ENCODE measurements around the gene INAVA. TPM values are rescaled to one million over a fixed set of nuclear protein-coding genes. Genes with fewer than 3 reads are reported as not detected.

INAVA gene
- total and polyA plus RNA-seq, 2 of the 13 experiments (the other 11 are each of a cell fraction or from before 2014, with no cell fraction given) = 6.0 to 13.5 TPM

DNA sequence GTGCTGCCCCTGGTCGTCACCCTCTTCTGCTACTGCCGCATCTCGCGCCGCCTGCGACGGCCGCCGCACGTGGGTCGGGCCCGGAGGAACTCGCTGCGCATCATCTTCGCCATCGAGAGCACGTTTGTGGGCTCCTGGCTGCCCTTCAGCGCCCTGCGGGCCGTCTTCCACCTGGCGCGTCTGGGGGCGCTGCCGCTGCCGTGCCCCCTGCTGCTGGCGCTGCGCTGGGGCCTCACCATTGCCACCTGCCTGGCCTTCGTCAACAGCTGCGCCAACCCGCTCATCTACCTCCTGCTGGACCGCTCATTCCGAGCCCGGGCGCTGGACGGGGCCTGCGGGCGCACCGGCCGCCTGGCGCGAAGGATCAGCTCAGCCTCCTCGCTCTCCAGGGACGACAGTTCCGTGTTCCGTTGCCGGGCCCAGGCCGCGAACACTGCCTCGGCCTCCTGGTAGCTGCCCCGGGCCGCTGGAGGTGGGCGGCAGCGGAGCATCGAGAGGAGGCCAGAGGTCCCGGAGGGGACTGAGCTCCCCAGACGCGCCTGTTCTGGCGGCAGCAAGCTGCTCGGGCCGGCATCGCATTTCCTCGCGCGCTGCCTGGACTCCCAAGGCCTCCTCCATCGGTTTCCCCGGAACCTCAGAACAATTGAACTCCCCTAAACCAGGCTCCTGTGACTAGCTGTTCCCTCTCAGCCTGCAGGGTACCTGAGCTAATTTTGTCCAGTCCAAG is 20.9 kb upstream of the INAVA start:
- WGBS (ENCODE audit: low lambda C conversion rate) = 89% methylated on average over 64 of the region's 66 CpGs
- Histone ChIP-seq H3K79me2 (ENCODE audit: insufficient read depth, low read length) (no peaks in the 10 kb centered on the region), H3K4me1 (ENCODE audit: insufficient read depth, low read length) (peaks cover 9% of the 10 kb centered on the region; the same call in 1 of the 2 replicates), H4K20me1 (ENCODE audit: insufficient read depth, low read length) (no peaks in the 10 kb centered on the region), H2AFZ (ENCODE audit: low read length) (no peak overlapping the region), H3K9me3 (ENCODE audit: low read length) (no peaks in the 10 kb centered on the region), H3K9ac (ENCODE audit: insufficient read depth, low read depth, low read length) (no peak overlapping the region), H3K27me3 (ENCODE audit: control insufficient read depth in 1 of 2, insufficient read depth in 2 of 2, low read length in 2 of 2) (peaks cover 1 to 14% of the 10 kb centered on the region in 2 experiments; a peak in 2 of 5 replicates), H3K4me3 (replicated peaks in 1 of 3; ENCODE audit: insufficient read depth in 1 of 3, low read depth in 2 of 3, low read length in 3 of 3) (no peak overlapping the region), H3K36me3 (replicated peaks in 1 of 2; ENCODE audit: control insufficient read depth in 1 of 2, insufficient read depth in 2 of 2, low read length in 2 of 2) (no peaks in the 10 kb centered on the region), H3K4me2 (ENCODE audit: low read depth, low read length) (no peak overlapping the region), H3K27ac (ENCODE audit: extremely low read length, insufficient read depth, low read length) (no peak overlapping the region)
- intact Hi-C loops (cut with micrococcal nuclease; ENCODE audit: unreplicated experiment) = no loop called here
- ChIA-PET POLR2A (no interaction called here), CTCF (ENCODE audit: low intra/inter-chr PET ratio, low total read pairs) (no interaction called here)
- FAIRE-seq (no peak), DNase-seq (ENCODE audit: low spot score) (no peak), ATAC-seq (no peak)
- in situ Hi-C loops (cut with HindIII; ENCODE audit: extremely low pct_ligation_motif_present, low pct_unique_long_range_greater_than_20kb) = no loop called here
- no TSS peak for BruUV-seq (replicated peaks)
- TF ChIP-seq NR2F2 (IDR thresholded peaks at IDR 0.05; ENCODE audit: borderline replicate concordance, low read depth) (no peak), ZNF468 (CRISPR knock-in tag; IDR thresholded peaks at IDR 0.05) (no peak), TARDBP (CRISPR knock-in tag; IDR thresholded peaks at IDR 0.05) (no peak), TRIM24 (CRISPR knock-in tag; IDR thresholded peaks at IDR 0.05) (no peak), HNF4G (IDR thresholded peaks at IDR 0.05; ENCODE audit: borderline replicate concordance, low read depth, low read length) (no peak), HNF4G (CRISPR knock-in tag; IDR thresholded peaks at IDR 0.05; ENCODE audit: borderline replicate concordance, low read depth) (no peak), IRX3 (CRISPR knock-in tag; IDR thresholded peaks at IDR 0.05; ENCODE audit: borderline replicate concordance, low read depth) (no peak), SIN3A (IDR thresholded peaks at IDR 0.05; ENCODE audit: borderline replicate concordance, low read depth, low read length) (no peak), ZSCAN20 (CRISPR knock-in tag; IDR thresholded peaks at IDR 0.05; ENCODE audit: borderline replicate concordance) (no peak)
- TF ChIP-seq, protein P1, sequence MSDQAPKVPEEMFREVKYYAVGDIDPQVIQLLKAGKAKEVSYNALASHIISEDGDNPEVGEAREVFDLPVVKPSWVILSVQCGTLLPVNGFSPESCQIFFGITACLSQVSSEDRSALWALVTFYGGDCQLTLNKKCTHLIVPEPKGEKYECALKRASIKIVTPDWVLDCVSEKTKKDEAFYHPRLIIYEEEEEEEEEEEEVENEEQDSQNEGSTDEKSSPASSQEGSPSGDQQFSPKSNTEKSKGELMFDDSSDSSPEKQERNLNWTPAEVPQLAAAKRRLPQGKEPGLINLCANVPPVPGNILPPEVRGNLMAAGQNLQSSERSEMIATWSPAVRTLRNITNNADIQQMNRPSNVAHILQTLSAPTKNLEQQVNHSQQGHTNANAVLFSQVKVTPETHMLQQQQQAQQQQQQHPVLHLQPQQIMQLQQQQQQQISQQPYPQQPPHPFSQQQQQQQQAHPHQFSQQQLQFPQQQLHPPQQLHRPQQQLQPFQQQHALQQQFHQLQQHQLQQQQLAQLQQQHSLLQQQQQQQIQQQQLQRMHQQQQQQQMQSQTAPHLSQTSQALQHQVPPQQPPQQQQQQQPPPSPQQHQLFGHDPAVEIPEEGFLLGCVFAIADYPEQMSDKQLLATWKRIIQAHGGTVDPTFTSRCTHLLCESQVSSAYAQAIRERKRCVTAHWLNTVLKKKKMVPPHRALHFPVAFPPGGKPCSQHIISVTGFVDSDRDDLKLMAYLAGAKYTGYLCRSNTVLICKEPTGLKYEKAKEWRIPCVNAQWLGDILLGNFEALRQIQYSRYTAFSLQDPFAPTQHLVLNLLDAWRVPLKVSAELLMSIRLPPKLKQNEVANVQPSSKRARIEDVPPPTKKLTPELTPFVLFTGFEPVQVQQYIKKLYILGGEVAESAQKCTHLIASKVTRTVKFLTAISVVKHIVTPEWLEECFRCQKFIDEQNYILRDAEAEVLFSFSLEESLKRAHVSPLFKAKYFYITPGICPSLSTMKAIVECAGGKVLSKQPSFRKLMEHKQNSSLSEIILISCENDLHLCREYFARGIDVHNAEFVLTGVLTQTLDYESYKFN (CRISPR knock-in tag; conservative IDR thresholded peaks at IDR 0.05) = no peak
- TF ChIP-seq, protein P2, sequence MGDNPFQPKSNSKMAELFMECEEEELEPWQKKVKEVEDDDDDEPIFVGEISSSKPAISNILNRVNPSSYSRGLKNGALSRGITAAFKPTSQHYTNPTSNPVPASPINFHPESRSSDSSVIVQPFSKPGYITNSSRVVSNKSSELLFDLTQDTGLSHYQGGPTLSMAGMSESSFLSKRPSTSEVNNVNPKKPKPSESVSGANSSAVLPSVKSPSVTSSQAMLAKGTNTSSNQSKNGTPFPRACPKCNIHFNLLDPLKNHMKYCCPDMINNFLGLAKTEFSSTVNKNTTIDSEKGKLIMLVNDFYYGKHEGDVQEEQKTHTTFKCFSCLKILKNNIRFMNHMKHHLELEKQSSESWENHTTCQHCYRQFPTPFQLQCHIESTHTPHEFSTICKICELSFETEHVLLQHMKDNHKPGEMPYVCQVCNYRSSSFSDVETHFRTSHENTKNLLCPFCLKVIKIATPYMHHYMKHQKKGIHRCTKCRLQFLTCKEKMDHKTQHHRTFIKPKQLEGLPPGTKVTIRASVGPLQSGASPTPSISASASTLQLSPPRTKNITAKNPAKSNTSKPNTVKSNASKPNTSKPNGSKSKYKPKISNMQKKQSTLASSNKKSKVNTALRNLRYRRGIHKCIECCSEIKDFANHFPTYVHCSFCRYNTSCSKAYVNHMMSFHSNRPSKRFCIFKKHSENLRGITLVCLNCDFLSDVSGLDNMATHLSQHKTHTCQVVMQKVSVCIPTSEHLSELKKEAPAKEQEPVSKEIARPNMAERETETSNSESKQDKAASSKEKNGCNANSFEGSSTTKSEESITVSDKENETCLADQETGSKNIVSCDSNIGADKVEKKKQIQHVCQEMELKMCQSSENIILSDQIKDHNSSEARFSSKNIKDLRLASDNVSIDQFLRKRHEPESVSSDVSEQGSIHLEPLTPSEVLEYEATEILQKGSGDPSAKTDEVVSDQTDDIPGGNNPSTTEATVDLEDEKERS (CRISPR knock-in tag; IDR thresholded peaks at IDR 0.05) = no peak
- TF ChIP-seq, protein P3, sequence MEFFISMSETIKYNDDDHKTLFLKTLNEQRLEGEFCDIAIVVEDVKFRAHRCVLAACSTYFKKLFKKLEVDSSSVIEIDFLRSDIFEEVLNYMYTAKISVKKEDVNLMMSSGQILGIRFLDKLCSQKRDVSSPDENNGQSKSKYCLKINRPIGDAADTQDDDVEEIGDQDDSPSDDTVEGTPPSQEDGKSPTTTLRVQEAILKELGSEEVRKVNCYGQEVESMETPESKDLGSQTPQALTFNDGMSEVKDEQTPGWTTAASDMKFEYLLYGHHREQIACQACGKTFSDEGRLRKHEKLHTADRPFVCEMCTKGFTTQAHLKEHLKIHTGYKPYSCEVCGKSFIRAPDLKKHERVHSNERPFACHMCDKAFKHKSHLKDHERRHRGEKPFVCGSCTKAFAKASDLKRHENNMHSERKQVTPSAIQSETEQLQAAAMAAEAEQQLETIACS (CRISPR knock-in tag; IDR thresholded peaks at IDR 0.05) = no peak
- TF ChIP-seq, protein P4, sequence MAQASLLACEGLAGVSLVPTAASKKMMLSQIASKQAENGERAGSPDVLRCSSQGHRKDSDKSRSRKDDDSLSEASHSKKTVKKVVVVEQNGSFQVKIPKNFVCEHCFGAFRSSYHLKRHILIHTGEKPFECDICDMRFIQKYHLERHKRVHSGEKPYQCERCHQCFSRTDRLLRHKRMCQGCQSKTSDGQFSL (CRISPR knock-in tag; IDR thresholded peaks at IDR 0.05) = no peak
- TF ChIP-seq, protein P5, sequence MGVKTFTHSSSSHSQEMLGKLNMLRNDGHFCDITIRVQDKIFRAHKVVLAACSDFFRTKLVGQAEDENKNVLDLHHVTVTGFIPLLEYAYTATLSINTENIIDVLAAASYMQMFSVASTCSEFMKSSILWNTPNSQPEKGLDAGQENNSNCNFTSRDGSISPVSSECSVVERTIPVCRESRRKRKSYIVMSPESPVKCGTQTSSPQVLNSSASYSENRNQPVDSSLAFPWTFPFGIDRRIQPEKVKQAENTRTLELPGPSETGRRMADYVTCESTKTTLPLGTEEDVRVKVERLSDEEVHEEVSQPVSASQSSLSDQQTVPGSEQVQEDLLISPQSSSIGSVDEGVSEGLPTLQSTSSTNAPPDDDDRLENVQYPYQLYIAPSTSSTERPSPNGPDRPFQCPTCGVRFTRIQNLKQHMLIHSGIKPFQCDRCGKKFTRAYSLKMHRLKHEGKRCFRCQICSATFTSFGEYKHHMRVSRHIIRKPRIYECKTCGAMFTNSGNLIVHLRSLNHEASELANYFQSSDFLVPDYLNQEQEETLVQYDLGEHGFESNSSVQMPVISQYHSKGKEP (CRISPR knock-in tag; IDR thresholded peaks at IDR 0.05) = no peak
